ENCODE data around the gene SEMA5B.

The SEMA5B gene

GRCh38 chr3:122984650-122985049, 42.9 kb downstream of the SEMA5B start:
- TF ChIP-seq FOXP2 (optimal IDR thresholded peaks at IDR 0.05; ENCODE audit: borderline replicate concordance, extremely low read depth, extremely low read length, insufficient read depth) (no peak), SIN3A (IDR thresholded peaks at IDR 0.05; ENCODE audit: borderline replicate concordance, insufficient read depth, low read length) (no peak), TAF1 (IDR thresholded peaks at IDR 0.05; ENCODE audit: borderline replicate concordance, insufficient read depth, low read length) (no peak), REST (IDR thresholded peaks at IDR 0.05; ENCODE audit: insufficient read depth in 1 of 2, low read depth in 2 of 2, low read length in 2 of 2) (no peak), POLR2AphosphoS5 (IDR thresholded peaks at IDR 0.05; ENCODE audit: low read depth, low read length) (no peak)

- TF ChIP-seq REST (IDR thresholded peaks at IDR 0.05; ENCODE audit: insufficient read depth in 1 of 2, low read depth in 2 of 2, low read length in 2 of 2) (no peak), POLR2AphosphoS5 (IDR thresholded peaks at IDR 0.05; ENCODE audit: low read depth, low read length) (no peak), FOXP2 (optimal IDR thresholded peaks at IDR 0.05; ENCODE audit: borderline replicate concordance, extremely low read depth, extremely low read length, insufficient read depth) (no peak), SIN3A (IDR thresholded peaks at IDR 0.05; ENCODE audit: borderline replicate concordance, insufficient read depth, low read length) (no peak), TAF1 (IDR thresholded peaks at IDR 0.05; ENCODE audit: borderline replicate concordance, insufficient read depth, low read length) (no peak)
These were observed 43.6 kb downstream of the SEMA5B start for GRCh38 chr3:122984007-122984406.

GRCh38 chr3:122982216-122983185, 45.1 kb downstream of the SEMA5B start:
- TF ChIP-seq FOXP2 (optimal IDR thresholded peaks at IDR 0.05; ENCODE audit: borderline replicate concordance, extremely low read depth, extremely low read length, insufficient read depth) (no peak), POLR2AphosphoS5 (IDR thresholded peaks at IDR 0.05; ENCODE audit: low read depth, low read length) (no peak), SIN3A (IDR thresholded peaks at IDR 0.05; ENCODE audit: borderline replicate concordance, insufficient read depth, low read length) (no peak), REST (IDR thresholded peaks at IDR 0.05; ENCODE audit: insufficient read depth in 1 of 2, low read depth in 2 of 2, low read length in 2 of 2) (no peak), TAF1 (IDR thresholded peaks at IDR 0.05; ENCODE audit: borderline replicate concordance, insufficient read depth, low read length) (no peak)

GRCh38 chr3:122979211-122979610, 48.4 kb downstream of the SEMA5B start:
- no peak for TF ChIP-seq REST (IDR thresholded peaks at IDR 0.05; ENCODE audit: insufficient read depth in 1 of 2, low read depth in 2 of 2, low read length in 2 of 2)
- TF ChIP-seq POLR2AphosphoS5 (IDR thresholded peaks at IDR 0.05; ENCODE audit: low read depth, low read length) = no peak
- no peak for TF ChIP-seq SIN3A (IDR thresholded peaks at IDR 0.05; ENCODE audit: borderline replicate concordance, insufficient read depth, low read length)
- no peak for TF ChIP-seq FOXP2 (optimal IDR thresholded peaks at IDR 0.05; ENCODE audit: borderline replicate concordance, extremely low read depth, extremely low read length, insufficient read depth)
- no peak for TF ChIP-seq TAF1 (IDR thresholded peaks at IDR 0.05; ENCODE audit: borderline replicate concordance, insufficient read depth, low read length)

All from PFSK-1 (cell line).